NCI-H748 (cell line): ENCODE results near the gene MIR17HG.
A peak's percentile ranks its signal among the peaks of the same experiment; 100 is the strongest.
"Not testable (repeated sequence)": the region's sequence is repeated elsewhere in the genome, so short reads cannot be mapped to it uniquely, and the experiment has no call there.

ENCODE experiments used
- DNase-seq: peaks from one replicate; lab custom pipeline; 2025; ENCODE audit not compliant: unreplicated experiment; lab: John Stamatoyannopoulos, UW

Gene MIR17HG

GRCh38 chr13:91347202-91347995 is at the start of gene MIR17HG:
Gene MIR17HG (plus strand): TSS chr13:91347687.
- DNase-seq, result peak; percentile 97

GRCh38 chr13:91298060-91298459 is 49.4 kb upstream of the MIR17HG start:
- DNase-seq, result no peak

GRCh38 chr13:91302111-91302510 is 45.4 kb upstream of the MIR17HG start:
- no peak for DNase-seq

- DNase-seq, result no peak
Measured at GRCh38 chr13:91303031-91303430, 44.5 kb upstream of the MIR17HG start.

- no peak for DNase-seq
Measured at GRCh38 chr13:91304741-91305140, 42.7 kb upstream of the MIR17HG start.

- no peak for DNase-seq
Measured at GRCh38 chr13:91305652-91306051, 41.8 kb upstream of the MIR17HG start.

- no peak for DNase-seq
Measured at GRCh38 chr13:91307887-91308286, 39.6 kb upstream of the MIR17HG start.

- DNase-seq, result no peak
Measured at GRCh38 chr13:91308299-91308698, 39.2 kb upstream of the MIR17HG start.

- no peak for DNase-seq
Measured at GRCh38 chr13:91311491-91311890, 36.0 kb upstream of the MIR17HG start.

GRCh38 chr13:91312324-91312723 is 35.2 kb upstream of the MIR17HG start:
- DNase-seq, result no peak

GRCh38 chr13:91313103-91313502 is 34.4 kb upstream of the MIR17HG start:
- DNase-seq, result peak; percentile 63

- no peak for DNase-seq
Measured at GRCh38 chr13:91313581-91313980, 33.9 kb upstream of the MIR17HG start.

GRCh38 chr13:91314888-91315287 is 32.6 kb upstream of the MIR17HG start:
- DNase-seq, result no peak

GRCh38 chr13:91318886-91319285 is 28.6 kb upstream of the MIR17HG start:
- no peak for DNase-seq

- DNase-seq, result no peak
Measured at GRCh38 chr13:91319996-91320395, 27.5 kb upstream of the MIR17HG start.

GRCh38 chr13:91320990-91321389 is 26.5 kb upstream of the MIR17HG start:
- not testable (repeated sequence) for DNase-seq

- DNase-seq, result no peak
Measured at GRCh38 chr13:91323349-91323748, 24.1 kb upstream of the MIR17HG start.

GRCh38 chr13:91326146-91326545 is 21.3 kb upstream of the MIR17HG start:
- no peak for DNase-seq

- no peak for DNase-seq
Measured at GRCh38 chr13:91328726-91329125, 18.8 kb upstream of the MIR17HG start.

GRCh38 chr13:91329733-91330132 is 17.8 kb upstream of the MIR17HG start:
- no peak for DNase-seq

GRCh38 chr13:91331047-91331915 is 16.2 kb upstream of the MIR17HG start:
- DNase-seq, result no peak

GRCh38 chr13:91346062-91346461 is 1.4 kb upstream of the MIR17HG start:
- DNase-seq, result no peak
